PC-3 (cell line): Measurements from ENCODE around the gene ARVCF. TPM values are rescaled to one million over a fixed set of nuclear protein-coding genes. Genes with fewer than 3 reads are reported as not detected.

Experiments used
- ATAC-seq: fragments of 200-7000 bp; cut with Tn5 transposase; 2 replicates; pipeline ENCODE4 v1.9.1; 2020; ENCODE audit warnings: mild to moderate bottlenecking, moderate library complexity
- BruUV-seq: library from RNA; stranded (reverse); fragments of 400-500 nt; replicated peaks from 2 replicates; lab custom pipeline; 2021; lab: Mats Ljungman, UMichigan
- CTCF ChIA-PET: fragments of 300-600 bp; sonication (Branson Sonifier 250); formaldehyde crosslinking; loops from one replicate; lab custom pipeline; 2022; ENCODE audit warnings: antibody characterized with exemption; lab: Charles Lee
- POLR2A ChIA-PET: fragments of 300-600 bp; sonication (Branson Sonifier 250); formaldehyde crosslinking; loops from one replicate; lab custom pipeline; 2022; ENCODE audit warnings: antibody characterized with exemption; ENCODE audit not compliant: unreplicated experiment; lab: Charles Lee
- DNase-seq: peaks from one replicate; pipeline ENCODE4 v3.0.0-alpha.2; 2015
- H2AFZ ChIP-seq: fragments of 300-600 bp; sonication (generic); 2 replicates; pipeline ENCODE4 v1.6.0; 2016; ENCODE audit warnings: antibody characterized with exemption, low read length
- H3F3A ChIP-seq: fragments of 300-600 bp; sonication (generic); one replicate; pipeline ENCODE4 v1.6.0; 2017; ENCODE audit warnings: antibody characterized with exemption, low read length, control low read depth, mild to moderate bottlenecking; ENCODE audit not compliant: unreplicated experiment
- H3K27ac ChIP-seq: fragments of 300-600 bp; sonication (generic); 2 replicates; pipeline ENCODE4 v1.5.1; 2016; ENCODE audit warnings: mild to moderate bottlenecking, low read length
- H3K27me3 ChIP-seq: fragments of 300-600 bp; sonication (generic); 2 replicates; pipeline ENCODE4 v1.6.1; 2016; ENCODE audit warnings: low read length, mixed read lengths
- H3K36me3 ChIP-seq: fragments of 300-600 bp; sonication (generic); 2 replicates; pipeline ENCODE4 v1.6.1; 2016; ENCODE audit warnings: low read depth, mixed run types, low read length, mixed read lengths
- H3K4me1 ChIP-seq: fragments of 300-600 bp; sonication (generic); 2 replicates; pipeline ENCODE4 v1.5.1; 2016; ENCODE audit warnings: low read length; ENCODE audit not compliant: insufficient read depth
- H3K4me2 ChIP-seq: fragments of 300-600 bp; sonication (generic); 2 replicates; pipeline ENCODE4 v1.6.0; 2016; ENCODE audit warnings: low read length
- H3K4me3 ChIP-seq: fragments of 300-600 bp; sonication (generic); 2 replicates; pipeline ENCODE4 v1.5.1; 2016; ENCODE audit warnings: mild to moderate bottlenecking, low read length, mixed read lengths
- H3K79me2 ChIP-seq: fragments of 300-600 bp; sonication (generic); 2 replicates; pipeline ENCODE4 v1.6.1; 2017; ENCODE audit warnings: low read length, mixed read lengths
- H3K9ac ChIP-seq: fragments of 300-600 bp; sonication (generic); 2 replicates; pipeline ENCODE4 v1.6.0; 2016; ENCODE audit warnings: mild to moderate bottlenecking, low read length
- H3K9me2 ChIP-seq: fragments of 300-600 bp; sonication (generic); replicated peaks from 2 replicates; pipeline ENCODE4 v1.6.1; 2016; ENCODE audit warnings: mixed run types, low read length, mixed read lengths
- H3K9me3 ChIP-seq: fragments of 300-600 bp; sonication (generic); 2 replicates; pipeline ENCODE4 v1.6.1; 2016; ENCODE audit warnings: low read length, mixed read lengths
- H4K20me1 ChIP-seq: fragments of 300-600 bp; sonication (generic); 2 replicates; pipeline ENCODE4 v1.6.1; 2016; ENCODE audit warnings: low read length, mixed read lengths
- EZH2 ChIP-seq: fragments of 300-600 bp; sonication (generic); IDR thresholded peaks from one replicate; pipeline ENCODE4 v1.6.1; 2017; ENCODE audit warnings: antibody characterized with exemption, mild to moderate bottlenecking, low read length; ENCODE audit not compliant: unreplicated experiment
- EZH2phosphoT487 ChIP-seq: fragments of 300-600 bp; sonication (generic); IDR thresholded peaks from 2 replicates; pipeline ENCODE4 v1.6.1; 2018; ENCODE audit warnings: mild to moderate bottlenecking, antibody characterized with exemption, low read length, borderline replicate concordance
- intact Hi-C: fragments of 100-400 bp; cut with micrococcal nuclease; formaldehyde crosslinking; loops from 2 replicates; pipeline ENCODE4 v1.9.0; 2023
- total RNA-seq: library from RNA; depleted of rRNA; stranded (reverse); fragments of >200 nt; gene quantifications from 2 replicates; pipeline ENCODE4 v1.2.3, GENCODE V29; 2014
- TF ChIP-seq, protein P1 (sequence below): fragments of 300-600 bp; sonication (generic); conservative IDR thresholded peaks from 2 replicates; pipeline ENCODE4 v1.5.1; 2017; ENCODE audit warnings: antibody characterized with exemption, low read depth, mild to moderate bottlenecking, low read length

ARVCF gene
- total RNA-seq, 1 experiment from 2014 or later = 20.0 TPM

DNA sequence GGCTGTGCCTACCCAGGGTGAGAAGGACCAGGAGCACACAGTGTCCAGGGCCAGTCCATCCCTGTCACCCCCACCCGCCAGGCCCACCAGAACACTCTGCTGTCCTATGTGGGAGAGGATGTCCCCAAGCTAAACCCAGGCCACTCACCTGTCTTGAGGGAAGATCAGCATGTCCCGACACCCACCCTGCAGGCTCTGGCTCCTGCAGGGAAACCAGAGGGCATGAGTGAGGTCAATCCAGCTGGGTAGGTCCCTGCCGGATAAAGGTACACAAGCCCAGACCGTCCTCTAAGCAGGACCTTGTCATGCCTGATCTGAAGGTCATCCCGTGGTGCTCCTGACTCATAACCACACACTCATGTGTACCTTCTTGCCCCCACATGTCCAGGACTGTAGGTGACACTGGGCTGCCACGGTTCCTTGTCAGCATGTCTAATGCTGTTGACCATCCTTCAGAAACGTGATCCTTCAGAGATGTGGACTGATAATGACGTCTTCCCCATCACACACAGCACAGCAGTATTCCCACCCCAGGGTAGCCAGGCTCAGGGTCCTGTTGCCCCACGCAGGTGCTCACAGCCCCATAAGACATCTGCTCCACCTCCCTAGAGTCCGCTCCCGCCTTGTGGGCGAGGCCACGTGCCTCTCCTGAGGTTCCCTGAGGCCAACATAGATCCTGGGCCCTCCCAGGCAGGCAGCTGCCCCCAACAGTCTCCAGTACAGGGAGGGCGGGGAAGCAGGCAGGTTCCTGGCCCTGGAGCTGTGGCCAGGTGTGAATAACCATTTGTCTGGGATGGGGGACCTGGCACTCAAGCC, 6.1 kb downstream of the ARVCF start:
- Histone ChIP-seq H3K4me3 (no peak overlapping the region), H3K9me3 (no peaks in the 10 kb centered on the region), H2AFZ (no peak overlapping the region), H3K4me2 (no peak overlapping the region), H3K27ac (no peak overlapping the region), H3K27me3 (no peaks in the 10 kb centered on the region), H3F3A (no peaks in the 10 kb centered on the region), H3K9ac (no peak overlapping the region), H3K4me1 (no peaks in the 10 kb centered on the region), H3K9me2 (no peaks in the 10 kb centered on the region), H3K36me3 (no peaks in the 10 kb centered on the region), H4K20me1 (no peaks in the 10 kb centered on the region), H3K79me2 (no peaks in the 10 kb centered on the region)
- POLR2A ChIA-PET = no interaction called here
- CTCF ChIA-PET = no interaction called here
- no peak for TF ChIP-seq EZH2phosphoT487
- no peak for TF ChIP-seq EZH2
- TF ChIP-seq, protein P1, sequence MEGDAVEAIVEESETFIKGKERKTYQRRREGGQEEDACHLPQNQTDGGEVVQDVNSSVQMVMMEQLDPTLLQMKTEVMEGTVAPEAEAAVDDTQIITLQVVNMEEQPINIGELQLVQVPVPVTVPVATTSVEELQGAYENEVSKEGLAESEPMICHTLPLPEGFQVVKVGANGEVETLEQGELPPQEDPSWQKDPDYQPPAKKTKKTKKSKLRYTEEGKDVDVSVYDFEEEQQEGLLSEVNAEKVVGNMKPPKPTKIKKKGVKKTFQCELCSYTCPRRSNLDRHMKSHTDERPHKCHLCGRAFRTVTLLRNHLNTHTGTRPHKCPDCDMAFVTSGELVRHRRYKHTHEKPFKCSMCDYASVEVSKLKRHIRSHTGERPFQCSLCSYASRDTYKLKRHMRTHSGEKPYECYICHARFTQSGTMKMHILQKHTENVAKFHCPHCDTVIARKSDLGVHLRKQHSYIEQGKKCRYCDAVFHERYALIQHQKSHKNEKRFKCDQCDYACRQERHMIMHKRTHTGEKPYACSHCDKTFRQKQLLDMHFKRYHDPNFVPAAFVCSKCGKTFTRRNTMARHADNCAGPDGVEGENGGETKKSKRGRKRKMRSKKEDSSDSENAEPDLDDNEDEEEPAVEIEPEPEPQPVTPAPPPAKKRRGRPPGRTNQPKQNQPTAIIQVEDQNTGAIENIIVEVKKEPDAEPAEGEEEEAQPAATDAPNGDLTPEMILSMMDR = no peak
- BruUV-seq = no TSS peak
- DNase-seq (no peak), ATAC-seq (no peak)
- intact Hi-C loops = no loop called here

DNA sequence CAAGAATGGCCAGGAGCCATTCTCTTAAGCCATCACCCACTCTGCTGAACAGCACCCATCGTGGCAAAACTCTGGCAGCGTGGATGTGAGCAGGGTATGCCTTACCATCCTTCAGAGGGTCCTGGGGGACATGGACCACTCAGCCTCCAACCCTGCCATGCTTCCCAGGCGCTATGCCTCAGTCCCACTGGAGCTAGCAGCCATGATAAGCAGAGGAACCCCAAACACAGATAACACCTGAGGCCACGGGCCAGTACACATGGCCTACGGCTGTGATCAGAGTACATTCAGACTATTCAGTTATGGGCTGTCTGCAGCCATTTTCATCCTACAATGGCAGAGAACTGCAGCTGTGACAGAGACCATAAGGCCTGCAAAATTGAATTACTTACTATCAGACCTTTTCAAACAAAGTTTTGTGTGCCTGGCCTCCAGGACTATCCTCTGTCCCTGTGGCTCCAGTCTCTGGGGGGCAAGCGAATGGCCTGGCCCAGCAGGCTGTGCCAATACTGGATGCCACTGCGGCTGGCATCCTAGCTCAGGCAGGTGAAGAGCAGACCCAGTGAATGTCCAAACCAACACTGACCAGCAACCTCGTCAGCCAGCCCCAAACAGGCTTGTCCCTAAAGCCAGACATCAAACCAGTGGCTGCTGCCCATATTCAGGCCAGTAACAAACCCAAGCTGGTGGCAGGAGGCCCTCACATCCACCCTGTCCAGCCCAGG, 6.9 kb downstream of the ARVCF start:
- no peaks in the 10 kb centered on the region for H3K79me2 ChIP-seq
- H3K4me1 ChIP-seq = no peaks in the 10 kb centered on the region
- H3K9me2 ChIP-seq = no peaks in the 10 kb centered on the region
- no peak overlapping the region for H2AFZ ChIP-seq
- no peak overlapping the region for H3K9ac ChIP-seq
- H3K4me3 ChIP-seq = no peak overlapping the region
- CTCF ChIA-PET = no interaction called here
- no peaks in the 10 kb centered on the region for H3K9me3 ChIP-seq
- ATAC-seq (no peak), DNase-seq (no peak)
- POLR2A ChIA-PET = no interaction called here
- intact Hi-C loops = no loop called here
- H4K20me1 ChIP-seq = no peaks in the 10 kb centered on the region
- H3K27ac ChIP-seq = no peak overlapping the region
- H3F3A ChIP-seq = no peaks in the 10 kb centered on the region
- no TSS peak for BruUV-seq
- no peak overlapping the region for H3K4me2 ChIP-seq
- TF ChIP-seq EZH2phosphoT487 (no peak), EZH2 (no peak)
- H3K36me3 ChIP-seq = no peaks in the 10 kb centered on the region
- no peaks in the 10 kb centered on the region for H3K27me3 ChIP-seq

DNA sequence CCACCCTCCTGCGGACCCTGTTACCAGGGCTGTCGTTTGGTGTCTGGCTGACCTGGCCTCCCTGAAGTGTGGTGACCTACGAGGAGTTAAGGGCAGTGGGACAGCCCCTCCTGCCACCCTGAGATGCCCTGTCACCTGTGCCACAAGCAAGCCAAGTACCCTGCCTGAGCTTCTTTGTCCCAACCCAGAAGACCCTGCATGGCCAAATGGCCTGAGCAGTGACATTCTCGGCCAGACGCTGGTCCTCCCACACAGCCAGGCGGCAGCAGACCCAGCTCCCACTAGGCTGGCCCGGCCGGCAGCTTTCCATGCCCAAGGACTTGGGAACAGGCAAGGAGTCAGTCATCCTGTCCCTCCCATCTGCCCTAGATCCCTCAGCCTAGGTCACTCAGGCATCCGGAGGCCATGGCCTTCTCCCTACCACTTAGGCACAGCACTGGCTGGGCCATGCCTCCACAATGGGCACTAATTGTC, 7.6 kb downstream of the ARVCF start:
- Histone ChIP-seq H3K9me2 (no peaks in the 10 kb centered on the region), H3K9me3 (no peaks in the 10 kb centered on the region), H2AFZ (no peak overlapping the region), H4K20me1 (no peaks in the 10 kb centered on the region), H3K4me1 (no peaks in the 10 kb centered on the region), H3K27ac (no peak overlapping the region), H3K36me3 (no peaks in the 10 kb centered on the region), H3K9ac (no peak overlapping the region), H3K4me2 (no peak overlapping the region), H3K79me2 (no peaks in the 10 kb centered on the region), H3K27me3 (no peaks in the 10 kb centered on the region), H3F3A (no peaks in the 10 kb centered on the region), H3K4me3 (no peak overlapping the region)
- DNase-seq (no peak), ATAC-seq (no peak)
- no TSS peak for BruUV-seq
- intact Hi-C loops = no loop called here
- CTCF ChIA-PET = no interaction called here
- POLR2A ChIA-PET = no interaction called here
- TF ChIP-seq, protein P1 = no peak
- TF ChIP-seq EZH2phosphoT487 = no peak
- TF ChIP-seq EZH2 = no peak
